HL-60/S4 treated with retinoic acid at 250 ng/mL for 4 days and 3 days (cell line): ENCODE data around the gene PXK.

Experiments used
- in situ Hi-C: fragments of 300-500 bp; cut with MboI; formaldehyde crosslinking; loops from 2 replicates; pipeline ENCODE4 v1.7.0; 2022; ENCODE audit warnings: low sequenced_read_pairs

Gene PXK

DNA sequence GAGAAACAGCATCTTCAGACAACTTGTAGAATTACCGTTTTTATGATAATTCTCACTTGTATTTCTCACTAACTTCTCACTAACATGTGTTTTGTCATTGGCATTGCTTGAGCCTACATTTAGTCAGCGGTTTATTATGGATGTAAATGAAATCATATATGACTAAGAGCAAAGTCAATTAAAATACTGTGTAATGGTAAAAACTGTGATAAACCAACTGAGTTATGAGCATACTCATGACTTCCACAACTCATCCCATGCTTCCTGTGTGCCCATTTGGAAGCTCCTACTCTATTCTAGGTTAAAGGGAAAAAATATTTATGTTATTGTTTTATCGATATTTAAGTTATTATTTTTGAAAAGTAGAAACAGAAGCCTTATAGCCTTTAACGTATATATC lies 12.8 kb downstream of the PXK start:
- in situ Hi-C loops = no loop called here

DNA sequence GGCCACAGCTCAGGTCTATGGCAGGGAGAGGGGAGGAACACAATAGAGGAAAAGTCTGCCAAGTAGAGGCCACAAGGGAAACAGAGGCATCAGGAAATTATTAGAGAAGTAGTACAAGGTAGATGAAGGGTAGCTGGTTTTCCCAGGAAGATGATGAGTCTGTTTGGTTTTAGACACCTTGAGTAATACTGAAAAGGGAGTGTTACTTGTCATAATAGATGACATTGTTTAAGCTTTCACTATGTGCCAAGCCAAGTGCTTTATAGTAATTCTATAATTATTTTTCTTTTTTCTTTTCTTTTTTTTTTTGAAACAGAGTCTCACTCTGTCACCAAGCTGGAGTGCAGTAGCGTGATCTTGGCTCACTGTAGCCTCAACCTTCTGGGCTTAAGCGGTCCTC lies 13.7 kb downstream of the PXK start:
- in situ Hi-C loops = no loop called here

DNA sequence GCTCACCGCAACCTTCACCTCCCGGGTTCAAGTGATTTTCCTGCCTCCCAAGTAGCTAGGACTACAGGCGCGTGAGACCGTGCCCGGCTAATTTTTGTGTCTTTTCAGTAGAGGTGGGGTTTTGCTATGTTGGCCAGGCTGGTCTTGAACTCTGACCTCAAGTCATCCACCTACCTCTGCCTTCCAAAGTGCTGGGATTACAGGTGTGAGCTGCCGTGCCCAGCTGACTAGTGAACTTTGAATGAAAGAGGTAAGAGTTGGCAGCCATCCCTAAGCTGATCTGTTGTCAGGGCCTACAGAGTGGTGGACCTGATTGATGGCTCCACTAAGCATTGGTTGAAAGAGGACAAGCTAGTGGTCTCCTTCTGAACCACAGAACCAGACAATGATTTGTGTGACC lies 15.3 kb downstream of the PXK start:
- in situ Hi-C loops = no loop called here

- in situ Hi-C loops = no loop called here
Observed at GRCh38 chr3:58349792-58350626, 17.3 kb downstream of the PXK start.

GRCh38 chr3:58350627-58351013 lies 17.9 kb downstream of the PXK start:
- in situ Hi-C loops = no loop called here

- in situ Hi-C loops = no loop called here
Observed at GRCh38 chr3:58351920-58352319, 19.2 kb downstream of the PXK start.

- in situ Hi-C loops = no loop called here
Observed at GRCh38 chr3:58352626-58353025, 19.9 kb downstream of the PXK start.

- in situ Hi-C loops = no loop called here
Observed at GRCh38 chr3:58353722-58354553, 21.2 kb downstream of the PXK start.

DNA sequence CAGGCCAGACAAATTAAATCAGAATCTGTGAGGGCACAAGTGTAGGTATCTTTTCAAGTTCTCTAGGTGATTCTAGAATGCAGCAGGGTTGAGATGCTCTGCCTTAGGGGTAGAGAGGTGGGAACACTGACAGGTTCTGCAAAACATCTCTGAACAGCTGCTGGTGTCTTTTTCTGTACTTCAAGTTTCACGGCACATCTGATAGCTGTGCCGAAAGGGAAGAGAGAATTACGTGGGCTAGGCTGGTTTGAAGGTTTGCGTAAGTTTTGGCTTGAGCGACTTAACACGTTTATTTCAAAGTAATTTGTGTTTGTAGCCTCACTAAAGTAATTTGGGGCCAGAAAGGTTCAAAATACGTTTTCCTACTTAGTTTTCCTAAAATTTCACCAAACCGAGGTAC lies 22.5 kb downstream of the PXK start:
- in situ Hi-C loops = no loop called here

DNA sequence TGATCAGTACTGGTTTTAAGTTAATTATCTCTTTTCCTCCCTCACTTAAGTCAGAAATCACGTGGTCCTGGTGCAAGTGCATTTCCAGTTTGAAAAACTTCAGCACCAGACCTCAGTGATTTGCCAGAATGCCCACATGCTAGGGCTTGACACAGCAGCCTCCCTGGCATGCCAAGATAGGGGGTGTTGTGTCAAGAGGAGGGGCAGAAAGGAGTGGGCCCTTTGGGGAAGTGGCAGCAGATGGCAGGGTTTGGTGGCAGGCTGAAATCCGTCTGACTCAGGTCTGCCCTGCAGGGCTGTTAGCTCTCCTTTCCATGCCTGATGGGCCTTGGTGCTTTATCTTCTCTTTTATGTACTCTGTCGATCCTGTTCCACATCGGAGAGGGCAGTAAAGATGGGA lies 23.4 kb downstream of the PXK start:
- in situ Hi-C loops = no loop called here

GRCh38 chr3:58357402-58357801 lies 24.7 kb downstream of the PXK start:
- in situ Hi-C loops = no loop called here

DNA sequence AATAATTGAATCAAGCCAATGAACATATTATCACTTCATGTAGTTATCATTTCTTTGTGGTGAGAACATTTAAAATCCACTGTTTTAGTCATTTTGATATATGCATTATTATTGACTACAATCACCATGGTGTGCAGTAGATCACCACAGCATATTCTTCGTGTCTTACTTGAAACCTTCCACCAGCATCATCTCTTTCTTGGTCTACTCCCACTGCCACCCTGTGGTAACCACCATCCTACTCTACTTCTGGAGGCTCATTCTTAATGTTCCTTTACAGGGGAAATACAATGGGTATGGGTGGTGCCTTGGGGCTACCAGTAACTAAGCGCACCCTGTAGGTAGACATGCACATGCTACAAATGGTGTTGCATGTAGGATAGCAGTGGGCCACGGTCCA lies 25.4 kb downstream of the PXK start:
- in situ Hi-C loops = no loop called here

DNA sequence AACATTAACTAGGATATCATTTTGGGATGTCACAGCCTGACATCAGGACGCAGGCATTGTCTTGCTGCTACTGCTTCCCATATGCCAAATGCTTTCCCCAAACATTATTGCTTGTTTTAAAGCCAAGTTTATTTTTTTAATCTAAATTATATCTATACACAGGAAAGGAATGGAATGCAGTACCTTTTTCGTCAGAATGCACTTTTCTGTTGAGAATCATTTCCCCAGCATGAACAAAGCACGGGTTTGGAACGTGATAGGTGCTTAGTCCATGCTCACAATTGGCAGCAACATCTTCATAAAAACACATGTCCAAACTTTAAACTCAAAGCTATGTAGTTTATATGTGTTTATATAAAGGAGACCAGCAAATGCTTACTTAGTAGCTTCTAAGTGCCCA lies 26.1 kb downstream of the PXK start:
- in situ Hi-C loops = no loop called here

- in situ Hi-C loops = no loop called here
Observed at GRCh38 chr3:58359621-58360020, 26.9 kb downstream of the PXK start.

- in situ Hi-C loops = no loop called here
Observed at GRCh38 chr3:58361866-58362265, 29.2 kb downstream of the PXK start.

DNA sequence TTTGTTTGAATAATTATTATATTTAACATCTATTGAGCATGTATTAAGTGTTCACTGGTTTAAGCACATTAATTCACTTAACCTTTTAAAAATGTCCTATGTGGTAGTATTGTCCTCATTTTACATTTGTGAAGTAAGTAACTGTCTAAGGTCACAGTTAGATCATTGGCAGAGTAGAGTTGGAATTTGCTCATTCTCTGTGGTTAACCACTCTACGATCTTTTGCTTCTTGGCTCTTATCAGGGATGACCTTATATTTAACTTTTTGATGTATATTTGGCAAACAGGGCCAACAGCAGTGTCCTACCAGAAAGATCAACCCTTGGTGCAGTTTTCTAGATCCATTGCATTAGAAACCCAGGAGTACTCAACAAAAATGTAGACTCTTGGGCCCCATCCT lies 34.0 kb downstream of the PXK start:
- in situ Hi-C loops = no loop called here

DNA sequence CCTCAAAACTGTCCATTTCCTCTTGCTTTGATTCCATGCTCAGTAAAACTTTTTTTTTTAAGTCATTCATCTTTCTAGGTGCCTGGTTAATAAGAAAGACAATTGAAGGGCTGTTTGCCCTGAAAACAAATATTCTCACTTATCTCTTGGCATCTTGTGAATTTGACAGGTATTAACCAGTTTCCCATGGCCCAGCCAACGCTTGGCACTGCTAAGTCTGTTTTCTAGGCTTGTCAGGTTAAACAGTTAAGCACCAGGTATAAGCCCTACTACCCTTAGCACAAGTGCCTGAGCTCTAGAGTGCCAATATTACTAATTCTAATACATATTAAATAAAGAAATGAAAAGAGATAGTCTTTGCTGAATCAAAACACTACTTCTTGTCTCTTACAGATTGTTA lies 36.3 kb downstream of the PXK start:
- in situ Hi-C loops = no loop called here

GRCh38 chr3:58369876-58370275 lies 37.2 kb downstream of the PXK start:
- in situ Hi-C loops = no loop called here

DNA sequence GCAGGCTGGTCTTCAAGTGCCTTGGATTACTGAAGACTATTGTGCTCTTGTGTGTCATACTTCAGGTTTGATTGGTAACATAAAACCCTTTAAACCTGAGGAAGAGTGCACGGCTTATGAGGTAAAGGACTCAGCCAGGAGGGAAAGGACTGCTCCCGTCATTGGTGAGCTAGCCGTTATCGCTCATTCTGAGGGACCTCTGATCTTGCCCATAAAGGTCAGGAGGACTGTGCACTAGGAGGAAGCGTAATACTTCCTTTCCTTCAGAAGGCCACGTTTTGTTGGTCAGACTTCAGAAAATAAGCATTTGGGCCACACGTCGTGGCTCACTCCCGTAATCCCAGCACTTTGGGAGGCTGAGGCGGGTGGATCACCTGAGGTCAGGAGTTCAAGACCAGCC lies 37.7 kb downstream of the PXK start:
- in situ Hi-C loops = no loop called here

DNA sequence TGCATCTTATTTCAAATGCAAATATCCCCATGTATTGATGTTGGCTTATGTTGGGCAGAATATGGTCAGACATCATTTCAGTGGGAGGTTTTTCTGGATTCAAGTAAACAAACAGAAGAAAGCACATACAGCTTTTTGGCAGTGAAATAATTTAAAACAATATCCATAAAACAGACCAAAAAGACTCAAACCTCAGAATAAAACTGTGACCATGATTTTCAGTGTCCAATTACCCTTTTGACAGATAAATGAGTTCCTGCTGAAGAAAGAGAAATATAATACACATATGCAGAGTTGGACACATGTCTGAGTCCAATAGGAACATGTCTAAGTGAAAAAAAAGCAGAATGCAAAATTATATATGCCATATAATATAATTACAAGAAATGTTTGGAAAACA lies 39.1 kb downstream of the PXK start:
- in situ Hi-C loops = no loop called here

- in situ Hi-C loops = no loop called here
Observed at GRCh38 chr3:58375254-58375653, 42.6 kb downstream of the PXK start.

GRCh38 chr3:58377168-58377567 lies 44.5 kb downstream of the PXK start:
- in situ Hi-C loops = no loop called here
